ENCODE measurements around the gene RBMS3.
"Not testable (repeated sequence)": the region's sequence is repeated elsewhere in the genome, so short reads cannot be mapped to it uniquely, and the experiment has no call there.

The RBMS3 gene

DNA sequence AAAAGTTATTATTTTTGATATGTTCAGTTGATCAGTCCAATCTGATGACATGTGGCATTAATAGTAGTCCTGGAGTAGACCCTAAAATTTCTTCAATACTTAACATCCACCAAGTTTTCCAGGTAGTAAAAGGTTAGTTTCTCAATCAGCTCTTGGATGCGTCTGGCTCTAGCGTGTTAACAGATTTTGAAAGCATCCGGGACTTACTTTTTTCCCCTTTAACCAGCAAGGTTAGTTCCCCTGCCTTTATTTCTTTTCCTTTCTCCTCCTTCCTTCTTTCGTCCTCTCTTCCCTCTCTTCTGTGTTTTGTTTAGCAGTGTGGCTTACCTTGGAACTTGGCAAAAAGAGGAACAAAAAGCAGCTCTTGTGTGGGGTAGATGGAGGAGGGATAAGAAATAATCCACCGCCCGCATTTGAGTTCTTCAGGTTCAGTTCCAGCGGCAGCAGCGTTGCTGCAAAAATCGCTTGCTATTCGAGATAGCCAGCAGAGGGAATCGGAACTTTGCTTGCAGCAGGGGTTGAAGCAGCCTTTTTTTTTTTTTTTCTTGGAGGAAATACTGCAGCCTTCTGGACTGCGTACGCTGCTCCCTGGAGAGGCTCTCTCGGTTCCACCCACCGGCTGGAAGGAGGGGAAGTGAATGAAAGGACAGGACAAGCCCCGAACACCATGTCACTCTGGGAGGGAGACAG is at the start of gene RBMS3:
RBMS3 (plus strand) TSS at position 668 of the 690 bp plus-strand sequence.
- DNase-seq (ENCODE audit: low read depth in 2 of 2): no peak

DNA sequence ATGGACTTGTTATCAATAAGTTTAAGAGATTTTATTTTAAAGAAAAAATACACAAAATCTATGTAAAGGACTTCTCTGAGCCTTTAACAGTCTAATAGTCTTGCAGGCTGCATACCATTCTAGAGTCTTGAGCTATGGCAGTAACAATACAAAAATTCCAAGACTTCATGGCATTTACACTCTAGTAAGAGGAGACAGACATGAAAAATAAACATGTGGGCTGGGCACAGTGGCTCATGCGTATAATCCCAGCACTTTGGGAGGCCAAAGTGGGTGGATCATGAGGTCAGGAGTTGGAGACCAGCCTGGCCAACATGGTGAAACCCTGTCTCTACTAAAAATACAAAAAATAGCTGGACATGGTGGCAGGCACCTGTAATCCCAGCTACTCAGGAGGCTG is 47.7 kb upstream of the RBMS3 start:
- DNase-seq (ENCODE audit: low read depth in 2 of 2): not testable (repeated sequence)

DNA sequence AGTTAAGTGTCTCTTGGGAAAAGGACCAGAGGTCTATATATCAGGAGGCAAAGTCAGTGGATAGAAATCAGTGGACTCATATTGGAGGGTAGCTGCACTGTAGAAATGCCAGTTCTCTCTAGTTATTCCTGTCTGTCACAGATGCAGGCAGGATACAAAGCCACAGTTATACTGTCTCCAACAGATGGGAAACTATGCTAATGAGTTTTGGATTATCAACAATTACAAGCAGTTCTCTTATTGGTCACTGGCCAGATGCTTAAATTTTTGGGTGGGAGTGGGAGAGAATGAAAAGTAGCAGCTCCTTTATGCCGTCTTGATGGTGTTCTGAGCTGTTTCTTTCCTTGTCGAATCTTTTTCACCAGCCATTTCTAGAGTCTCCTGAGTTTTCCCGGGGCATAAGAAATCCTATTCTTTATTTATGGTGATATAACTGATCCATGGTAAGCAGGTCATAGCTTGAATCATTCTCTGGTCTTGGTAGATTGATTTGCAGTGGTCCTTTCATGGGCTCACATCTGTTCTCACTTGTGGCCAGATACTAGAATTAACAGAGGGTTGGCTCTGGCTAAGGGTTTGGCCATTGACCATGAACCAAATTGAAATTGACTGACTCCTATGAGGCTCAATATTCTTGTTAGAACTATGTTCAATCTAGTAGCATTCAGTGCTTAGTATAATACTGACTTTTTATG is 44.6 kb upstream of the RBMS3 start:
- DNase-seq (ENCODE audit: low read depth in 2 of 2): no peak

- DNase-seq (ENCODE audit: low read depth in 2 of 2): no peak
These were observed 41.5 kb upstream of the RBMS3 start for GRCh38 chr3:29239376-29239775.

GRCh38 chr3:29240248-29240647 is 40.6 kb upstream of the RBMS3 start:
- DNase-seq (ENCODE audit: low read depth in 2 of 2): no peak

DNA sequence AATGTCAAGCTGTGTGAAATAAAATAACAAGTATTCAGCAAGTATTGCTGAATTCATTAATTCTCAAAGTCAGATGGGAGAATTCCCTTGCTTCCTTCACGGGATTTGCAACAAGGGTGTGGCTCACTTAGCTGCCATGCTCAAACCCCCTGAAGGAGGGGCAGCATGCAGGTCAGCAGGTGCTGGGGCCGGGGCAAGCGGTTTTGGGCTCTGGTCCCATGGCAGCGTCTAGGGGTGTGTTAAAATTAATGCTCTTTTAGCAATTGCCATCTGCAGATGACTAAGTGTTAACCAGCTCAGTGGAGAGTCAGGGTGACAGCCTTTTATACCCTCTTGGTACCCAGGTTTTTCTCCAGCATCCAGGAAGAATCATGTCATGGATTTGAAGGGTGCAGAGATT is 40.0 kb upstream of the RBMS3 start:
- no peak for DNase-seq (ENCODE audit: low read depth in 2 of 2)

- no peak for DNase-seq (ENCODE audit: low read depth in 2 of 2)
These were observed 39.0 kb upstream of the RBMS3 start for GRCh38 chr3:29241855-29242254.

GRCh38 chr3:29242296-29242695 is 38.6 kb upstream of the RBMS3 start:
- no peak for DNase-seq (ENCODE audit: low read depth in 2 of 2)

DNA sequence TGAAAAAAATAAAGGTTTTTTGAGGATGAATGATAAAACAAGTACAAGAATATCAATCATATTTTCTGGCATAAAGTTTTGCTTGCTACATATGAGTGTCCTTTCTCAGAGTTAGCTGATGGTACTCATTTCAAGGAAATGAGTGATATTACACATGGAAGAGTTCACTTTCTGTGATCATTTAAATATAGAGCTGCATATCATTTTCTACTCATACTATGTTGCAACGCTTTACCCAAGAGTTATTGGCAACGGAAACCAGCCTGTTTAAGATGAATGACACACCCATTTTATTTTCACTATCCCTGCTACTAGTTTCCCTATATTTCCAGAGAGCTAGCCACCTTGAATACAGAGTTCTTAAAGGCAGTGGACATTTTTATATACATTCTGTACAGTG is 35.4 kb upstream of the RBMS3 start:
- no peak for DNase-seq (ENCODE audit: low read depth in 2 of 2)

GRCh38 chr3:29247088-29247745 is 33.7 kb upstream of the RBMS3 start:
- DNase-seq (ENCODE audit: low read depth in 2 of 2): no peak

GRCh38 chr3:29249829-29250345 is 31.0 kb upstream of the RBMS3 start:
- no peak for DNase-seq (ENCODE audit: low read depth in 2 of 2)

DNA sequence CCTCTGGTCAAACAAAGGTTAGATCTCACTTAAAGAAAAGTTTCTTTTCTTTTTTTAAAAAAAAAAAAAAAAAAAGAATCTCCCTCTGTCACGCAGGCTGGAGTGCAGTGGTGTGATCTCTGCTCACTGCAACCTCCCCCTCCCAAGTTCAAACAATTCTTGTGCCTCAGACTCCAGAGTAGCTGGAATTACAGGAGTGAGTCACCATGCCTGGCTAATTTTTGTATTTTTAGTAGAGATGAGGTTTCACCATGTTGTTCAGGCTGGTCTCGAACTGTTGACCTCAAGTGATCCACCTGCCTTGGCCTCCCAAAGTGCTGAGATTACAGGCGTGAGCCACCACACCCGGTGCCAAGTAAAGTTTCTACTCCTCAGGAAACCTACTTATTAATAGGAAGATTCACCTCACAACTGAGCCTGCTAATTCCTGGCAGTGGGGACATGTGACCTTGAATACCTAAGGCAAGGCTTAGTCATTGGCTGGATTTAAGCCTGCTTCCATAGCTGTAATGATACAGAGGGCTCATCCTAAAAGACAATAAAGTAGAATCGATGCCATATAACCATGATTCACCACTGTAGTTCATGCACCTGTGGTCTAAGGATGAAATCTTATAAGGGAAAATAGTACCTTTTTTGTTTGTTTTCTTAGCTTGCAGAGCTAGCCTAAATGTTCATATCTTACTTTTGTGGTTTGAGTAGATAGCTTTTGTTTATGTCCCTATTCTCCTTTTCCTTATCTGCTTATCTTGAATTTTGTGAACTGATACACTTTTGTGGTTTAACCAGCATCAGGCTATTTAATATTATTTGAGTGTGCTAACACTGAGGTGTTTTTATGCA is 24.8 kb upstream of the RBMS3 start:
- DNase-seq (ENCODE audit: low read depth in 2 of 2): no peak

- no peak for DNase-seq (ENCODE audit: low read depth in 2 of 2)
These were observed 22.7 kb upstream of the RBMS3 start for GRCh38 chr3:29258161-29258560.

DNA sequence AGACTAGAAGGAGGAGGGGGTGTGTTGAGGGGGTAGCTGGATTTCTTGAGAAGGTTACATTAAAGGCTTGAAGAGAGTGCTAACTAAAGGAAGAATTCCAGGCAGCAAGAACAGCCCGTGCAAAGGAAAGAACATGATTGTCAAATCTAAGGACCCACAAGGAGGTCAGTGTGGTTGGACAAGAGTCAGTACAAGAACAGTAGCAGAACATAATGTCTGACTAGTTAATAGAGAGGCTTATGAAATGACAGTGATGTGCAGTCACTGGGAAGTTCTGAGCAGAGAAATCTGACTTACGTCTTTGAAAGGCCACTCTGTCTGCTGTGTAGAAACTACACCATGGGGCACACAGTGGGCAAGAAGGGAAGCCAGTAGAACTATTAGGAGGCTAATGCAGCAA is 19.8 kb upstream of the RBMS3 start:
- DNase-seq (ENCODE audit: low read depth in 2 of 2): no peak

GRCh38 chr3:29263476-29263875 is 17.4 kb upstream of the RBMS3 start:
- no peak for DNase-seq (ENCODE audit: low read depth in 2 of 2)

GRCh38 chr3:29265509-29266072 is 15.3 kb upstream of the RBMS3 start:
- no peak for DNase-seq (ENCODE audit: low read depth in 2 of 2)

DNA sequence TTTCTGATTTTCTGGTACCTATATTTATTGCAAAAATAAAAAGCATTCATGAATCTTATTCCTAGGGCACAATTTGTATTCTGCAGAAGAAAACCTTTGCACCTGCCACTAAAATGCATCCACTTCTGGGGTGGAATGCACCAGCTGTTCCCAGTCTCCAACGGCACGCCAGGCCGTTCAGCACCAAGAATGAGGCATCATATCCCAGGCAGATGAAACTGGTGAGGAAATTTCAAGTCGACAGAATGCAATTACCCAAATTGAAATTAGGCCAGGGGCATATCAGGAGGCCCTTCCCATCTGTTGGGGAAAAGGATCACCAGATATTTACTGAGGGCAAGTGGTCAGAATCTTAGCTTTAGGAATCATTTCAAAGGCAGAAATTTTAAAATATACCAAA is 13.6 kb upstream of the RBMS3 start:
- DNase-seq (ENCODE audit: low read depth in 2 of 2): no peak

- DNase-seq (ENCODE audit: low read depth in 2 of 2): no peak
These were observed 12.2 kb upstream of the RBMS3 start for GRCh38 chr3:29268651-29269050.

GRCh38 chr3:29270752-29271151 is 10.1 kb upstream of the RBMS3 start:
- no peak for DNase-seq (ENCODE audit: low read depth in 2 of 2)

DNA sequence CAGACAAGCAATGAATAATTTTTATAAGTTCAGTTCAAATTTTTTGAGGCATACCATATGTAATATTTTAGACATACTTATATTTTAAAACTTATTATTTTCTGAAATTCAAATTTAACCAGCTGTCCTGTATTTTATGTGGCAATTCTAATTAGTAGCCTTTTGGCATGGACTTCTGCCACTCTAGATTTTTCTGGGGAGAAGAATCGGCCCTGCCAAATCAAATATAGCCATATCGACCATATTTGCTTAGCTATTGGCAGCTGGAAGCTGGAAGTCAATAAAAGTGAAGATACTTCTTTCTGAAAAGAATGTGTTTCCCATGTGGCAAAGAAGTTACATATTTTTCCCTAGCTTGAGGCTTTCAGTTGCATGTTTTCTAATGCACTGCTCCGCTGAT is 9.4 kb upstream of the RBMS3 start:
- no peak for DNase-seq (ENCODE audit: low read depth in 2 of 2)

- DNase-seq (ENCODE audit: low read depth in 2 of 2): no peak
These were observed 6.2 kb upstream of the RBMS3 start for GRCh38 chr3:29274667-29275066.

GRCh38 chr3:29275309-29275708 is 5.6 kb upstream of the RBMS3 start:
- no peak for DNase-seq (ENCODE audit: low read depth in 2 of 2)
